Measurements from ENCODE around the gene OMP.

The OMP gene

GRCh38 chr11:77069336-77069968, 33.2 kb upstream of the OMP start:
- no peak for DNase-seq (ENCODE audit: low read depth, low spot score)

GRCh38 chr11:77069969-77070582, 32.6 kb upstream of the OMP start:
- DNase-seq (ENCODE audit: low read depth, low spot score) = no peak

- no peak for DNase-seq (ENCODE audit: low read depth, low spot score)
These were observed 31.6 kb upstream of the OMP start for GRCh38 chr11:77071077-77071476.

GRCh38 chr11:77071671-77072605, 30.7 kb upstream of the OMP start:
- DNase-seq (ENCODE audit: low read depth, low spot score) = no peak

GRCh38 chr11:77072851-77073327, 29.8 kb upstream of the OMP start:
- no peak for DNase-seq (ENCODE audit: low read depth, low spot score)

GRCh38 chr11:77073328-77074001, 29.2 kb upstream of the OMP start:
- DNase-seq (ENCODE audit: low read depth, low spot score) = no peak

- no peak for DNase-seq (ENCODE audit: low read depth, low spot score)
These were observed 28.4 kb upstream of the OMP start for GRCh38 chr11:77074205-77074604.

GRCh38 chr11:77074626-77075221, 27.9 kb upstream of the OMP start:
- no peak for DNase-seq (ENCODE audit: low read depth, low spot score)

- DNase-seq (ENCODE audit: low read depth, low spot score) = no peak
These were observed 27.2 kb upstream of the OMP start for GRCh38 chr11:77075425-77075905.

GRCh38 chr11:77079666-77080065, 23.0 kb upstream of the OMP start:
- DNase-seq (ENCODE audit: low read depth, low spot score) = no peak

GRCh38 chr11:77080643-77081210, 21.9 kb upstream of the OMP start:
- DNase-seq (ENCODE audit: low read depth, low spot score) = no peak

- DNase-seq (ENCODE audit: low read depth, low spot score) = no peak
These were observed 21.2 kb upstream of the OMP start for GRCh38 chr11:77081381-77081851.

- no peak for DNase-seq (ENCODE audit: low read depth, low spot score)
These were observed 20.4 kb upstream of the OMP start for GRCh38 chr11:77081976-77082836.

GRCh38 chr11:77082838-77083565, 19.6 kb upstream of the OMP start:
- no peak for DNase-seq (ENCODE audit: low read depth, low spot score)

GRCh38 chr11:77083566-77084245, 18.9 kb upstream of the OMP start:
- no peak for DNase-seq (ENCODE audit: low read depth, low spot score)

- no peak for DNase-seq (ENCODE audit: low read depth, low spot score)
These were observed 18.0 kb upstream of the OMP start for GRCh38 chr11:77084581-77085191.

GRCh38 chr11:77085652-77086051, 17.0 kb upstream of the OMP start:
- no peak for DNase-seq (ENCODE audit: low read depth, low spot score)
